Stimulated activated CD8-positive, alpha-beta memory T cell treated with anti-CD3 and anti-CD28 coated beads, Interleukin-7, amount 100 ng/mL, for 48 hours (primary cell): Measurements from ENCODE around the gene TRIM37.
A peak's percentile ranks its signal among the peaks of the same experiment; 100 is the strongest.

Experiments
- DNase-seq, 2 donors: peaks; one replicate each; pipeline ENCODE4 v3.0.0-alpha.2; 2020; ENCODE audit warnings: low read depth in 1 of 2; ENCODE audit errors: extremely low read depth in 1 of 2

Gene TRIM37

GRCh38 chr17:59037960-59038359 is 68.7 kb downstream of the TRIM37 start:
- no peak for DNase-seq

GRCh38 chr17:59030811-59031210 is 75.9 kb downstream of the TRIM37 start:
- DNase-seq, result no peak

GRCh38 chr17:59028328-59028727 is 78.4 kb downstream of the TRIM37 start:
- DNase-seq, result no peak

GRCh38 chr17:59027750-59028149 is 78.9 kb downstream of the TRIM37 start:
- no peak for DNase-seq

- DNase-seq, result no peak
Measured at GRCh38 chr17:59026176-59026939, 80.3 kb downstream of the TRIM37 start.

GRCh38 chr17:59024916-59025315 is 81.8 kb downstream of the TRIM37 start:
- no peak for DNase-seq

- DNase-seq, result no peak
Measured at GRCh38 chr17:59018019-59018418, 88.7 kb downstream of the TRIM37 start.

GRCh38 chr17:59011975-59012374 is 94.7 kb downstream of the TRIM37 start:
- DNase-seq, result no peak

GRCh38 chr17:59010026-59010425 is 96.7 kb downstream of the TRIM37 start:
- DNase-seq, result no peak

- DNase-seq, result no peak
Measured at GRCh38 chr17:59008737-59009136, 97.9 kb downstream of the TRIM37 start.

GRCh38 chr17:59007995-59008394 is 98.7 kb downstream of the TRIM37 start:
- no peak for DNase-seq

GRCh38 chr17:59004338-59005111 is 102.2 kb downstream of the TRIM37 start:
- peak in 1 of 2 donors; percentile 32 for DNase-seq

- DNase-seq, result no peak
Measured at GRCh38 chr17:59003860-59004259, 102.8 kb downstream of the TRIM37 start.

- no peak for DNase-seq
Measured at GRCh38 chr17:59002848-59003247, 103.8 kb downstream of the TRIM37 start.

- DNase-seq, result no peak
Measured at GRCh38 chr17:59002126-59002525, 104.6 kb downstream of the TRIM37 start.

- peak; percentile 47 to 78 for DNase-seq
Measured at GRCh38 chr17:59001158-59001814, 105.4 kb downstream of the TRIM37 start.

- DNase-seq, result no peak
Measured at GRCh38 chr17:59000022-59000421, 106.7 kb downstream of the TRIM37 start.

- DNase-seq, result no peak
Measured at GRCh38 chr17:58999500-58999899, 107.2 kb downstream of the TRIM37 start.

GRCh38 chr17:58998871-58999270 is 107.8 kb downstream of the TRIM37 start:
- no peak for DNase-seq

GRCh38 chr17:58997756-58998553 is 108.7 kb downstream of the TRIM37 start:
- DNase-seq, result no peak

- no peak for DNase-seq
Measured at GRCh38 chr17:58996968-58997367, 109.7 kb downstream of the TRIM37 start.
